T-cell (primary cell): ENCODE data around the gene SLC39A11. TPM values are rescaled to one million over a fixed set of nuclear protein-coding genes. Genes with fewer than 3 reads are reported as not detected.
"Not testable (repeated sequence)": the region's sequence is repeated elsewhere in the genome, so short reads cannot be mapped to it uniquely, and the experiment has no call there.

ENCODE experiments used
- ATAC-seq, 4 experiments: fragments of 200-7000 bp in 3 of 4; fragments of 150-1000 bp in 1 of 4; cut with Tn5 transposase; replicated peaks in 1 of 4; 1 replicate in 3 of 4; 2 replicates in 1 of 4; pipeline ENCODE4 v1.10.0; 2021; ENCODE audit warnings: moderate library complexity in 3 of 4, mild to moderate bottlenecking in 2 of 4, moderate number of reproducible peaks in 1 of 4
- CTCF ChIA-PET, 2 donors: fragments of 300-600 bp; sonication (Branson Sonifier 250); formaldehyde crosslinking; loops; one replicate each; lab custom pipeline; 2022; ENCODE audit warnings: antibody characterized with exemption in 2 of 2; lab: Charles Lee
- POLR2A ChIA-PET, 2 donors: fragments of 300-600 bp; sonication (Branson Sonifier 250); formaldehyde crosslinking; loops; one replicate each; lab custom pipeline; 2022; ENCODE audit warnings: antibody characterized with exemption in 2 of 2; lab: Charles Lee
- DNase-seq, 35 experiments: peaks; one replicate each; pipeline versions ENCODE4 v3.0.0 to v3.0.0-alpha.2; 2013 to 2023
- H3K27ac ChIP-seq: one replicate; pipeline ENCODE4 v1.5.1; 2013; ENCODE audit warnings: low read length
- H3K27me3 ChIP-seq, 2 experiments: replicated peaks in 1 of 2; 1 replicate in 1 of 2; 2 replicates in 1 of 2; pipeline versions ENCODE4 v1.6.1 to v1.7.0; 2013; ENCODE audit warnings: low read length in 1 of 2, mixed read lengths in 1 of 2; ENCODE audit not compliant: control insufficient read depth in 2 of 2, insufficient read depth in 2 of 2; ENCODE audit errors: extremely low read depth in 1 of 2
- H3K36me3 ChIP-seq, 2 donors: 1 replicate in 1 of 2; 2 replicates in 1 of 2; pipeline versions ENCODE4 v1.6.1 to v1.7.0; 2013; ENCODE audit warnings: low read length in 1 of 2; ENCODE audit not compliant: control insufficient read depth in 2 of 2, insufficient read depth in 1 of 2; ENCODE audit errors: extremely low read depth in 1 of 2
- H3K4me1 ChIP-seq, 2 experiments: 1 replicate in 1 of 2; 2 replicates in 1 of 2; pipeline versions ENCODE4 v1.6.1 to v1.7.0; 2013; ENCODE audit warnings: low read length in 2 of 2, mixed read lengths in 1 of 2; ENCODE audit not compliant: insufficient read depth in 2 of 2, control insufficient read depth in 1 of 2; ENCODE audit errors: extremely low read depth in 1 of 2
- H3K4me3 ChIP-seq, 2 donors: 1 replicate in 1 of 2; 2 replicates in 1 of 2; pipeline versions ENCODE4 v1.5.1 to v1.7.0; 2013; ENCODE audit warnings: mild to moderate bottlenecking in 2 of 2, low read length in 1 of 2, moderate library complexity in 1 of 2; ENCODE audit not compliant: control insufficient read depth in 1 of 2; ENCODE audit errors: extremely low read depth in 1 of 2
- H3K9me3 ChIP-seq: 2 replicates; pipeline ENCODE4 v1.7.0; 2013
- H3K27ac Mint-ChIP-seq, 2 donors: one replicate each; pipeline ENCODE4 v1.8.0; 2020 to 2021; ENCODE audit warnings: mild to moderate bottlenecking in 2 of 2, mixed read lengths in 2 of 2
- H3K27me3 Mint-ChIP-seq, 2 donors: one replicate each; pipeline ENCODE4 v1.8.0; 2021 to 2022; ENCODE audit warnings: mixed read lengths in 2 of 2
- H3K36me3 Mint-ChIP-seq: one replicate; pipeline ENCODE4 v1.8.0; 2021; ENCODE audit warnings: mixed read lengths
- H3K4me1 Mint-ChIP-seq, 3 donors: one replicate each; pipeline ENCODE4 v1.8.0; 2020 to 2022; ENCODE audit warnings: mixed read lengths in 3 of 3, mild to moderate bottlenecking in 1 of 3
- H3K4me3 Mint-ChIP-seq, 3 donors: one replicate each; pipeline ENCODE4 v1.8.0; 2020 to 2022; ENCODE audit warnings: mild to moderate bottlenecking in 3 of 3, mixed read lengths in 3 of 3, moderate library complexity in 3 of 3
- H3K9me3 Mint-ChIP-seq, 3 donors: one replicate each; pipeline ENCODE4 v1.8.0; 2020 to 2022; ENCODE audit warnings: mixed read lengths in 3 of 3
- WGBS: methylation state at CpG from one replicate; pipeline ENCODE4 v1.1.5; 2013; ENCODE audit warnings: missing lambda C conversion rate; ENCODE audit not compliant: insufficient coverage; 5-methylcytosine and 5-hydroxymethylcytosine counted together
- total RNA-seq, 35 experiments: library from RNA in 6 of 35; stranded (reverse) in 6 of 35; fragments of 120-200 nt in 1 of 35; gene quantifications; one replicate each; pipeline versions ENCODE4 v1.2.1 to v1.2.4 and lab custom pipeline; 2013 to 2026

The SLC39A11 gene
- total RNA-seq, 5 donors from 2014 or later (not counting 1 experiment from before 2014, with no cell fraction given) = 18.6 to 27.1 (median 23.4) TPM

DNA sequence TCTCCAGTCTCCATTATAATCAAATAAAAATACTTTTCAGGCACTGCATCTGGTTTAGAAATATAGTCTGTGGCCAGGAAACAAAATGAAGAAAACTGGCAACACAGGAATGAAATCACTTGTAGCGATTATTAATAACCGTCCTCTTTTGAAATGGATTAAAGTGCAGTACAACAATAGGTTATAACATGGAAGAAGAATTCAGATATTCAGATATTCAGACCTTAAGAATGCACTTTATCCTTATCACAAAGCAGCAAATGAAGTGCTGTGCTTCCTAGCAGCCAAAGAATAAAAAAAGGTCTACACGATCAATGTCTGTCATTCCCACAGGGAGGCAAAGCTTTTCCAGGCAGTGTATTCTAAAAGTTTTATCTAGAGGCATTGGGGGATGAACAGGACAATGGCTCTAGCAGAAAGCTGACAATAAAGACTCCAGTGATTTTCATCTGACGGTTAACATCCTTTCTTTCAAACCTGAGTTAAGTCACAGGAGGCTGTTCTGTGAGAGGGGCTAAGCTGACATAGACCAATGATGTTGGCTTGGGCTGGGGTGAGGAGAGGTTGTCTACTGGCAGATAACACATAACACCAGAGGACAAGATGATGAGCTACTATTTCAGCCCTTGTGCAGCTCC is 259.2 kb downstream of the SLC39A11 start:
- Mint-ChIP-seq H3K4me3 (no peak overlapping the region), H3K27ac (no peak overlapping the region), H3K4me1 (no peaks in the 10 kb centered on the region), H3K9me3 (no peaks in the 10 kb centered on the region), H3K27me3 (no peaks in the 10 kb centered on the region), H3K36me3 (peaks cover 64% of the 10 kb centered on the region)
- WGBS = 100% methylated on average over 1 of the region's 4 CpGs
- DNase-seq (no peak), ATAC-seq (no peak)
- H3K4me1 ChIP-seq = no peaks in the 10 kb centered on the region
- H3K27me3 ChIP-seq = no peaks in the 10 kb centered on the region
- ChIA-PET POLR2A (no interaction called here), CTCF (no interaction called here)
- H3K9me3 ChIP-seq = no peaks in the 10 kb centered on the region
- peaks cover 0 to 4% of the 10 kb centered on the region in 2 donors for H3K36me3 ChIP-seq
- no peak overlapping the region for H3K4me3 ChIP-seq
- H3K27ac ChIP-seq = no peak overlapping the region

DNA sequence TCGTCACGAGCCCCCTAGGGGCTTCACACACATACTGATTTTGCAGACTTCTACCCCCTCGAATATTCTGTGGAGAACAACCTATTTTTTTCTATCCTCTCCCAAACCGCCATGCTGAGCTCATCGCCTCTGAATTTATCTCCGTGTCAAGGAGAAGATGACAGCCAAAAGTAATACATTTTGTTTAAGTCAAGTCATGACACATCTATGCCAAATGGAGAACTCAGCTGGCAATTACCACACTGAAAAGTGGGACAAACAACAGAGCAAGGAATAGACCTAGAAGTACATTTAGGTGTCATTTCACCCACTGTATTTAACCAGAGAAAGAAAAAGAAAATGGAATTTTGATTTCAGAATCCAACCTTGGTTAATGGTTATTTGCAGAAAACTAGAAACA is 260.2 kb downstream of the SLC39A11 start:
- no peak overlapping the region for H3K27ac Mint-ChIP-seq
- Histone ChIP-seq H3K4me3 (no peak overlapping the region), H3K36me3 (peaks cover 0 to 4% of the 10 kb centered on the region in 2 donors), H3K27me3 (no peaks in the 10 kb centered on the region), H3K9me3 (no peaks in the 10 kb centered on the region), H3K27ac (no peak overlapping the region), H3K4me1 (no peaks in the 10 kb centered on the region)
- no peaks in the 10 kb centered on the region for H3K4me1 Mint-ChIP-seq
- no peak for ATAC-seq
- no peaks in the 10 kb centered on the region for H3K27me3 Mint-ChIP-seq
- DNase-seq = no peak
- no peak overlapping the region for H3K4me3 Mint-ChIP-seq
- H3K9me3 Mint-ChIP-seq = peaks cover 2 to 9% (median 3%) of the 10 kb centered on the region in 3 donors
- ChIA-PET POLR2A (no interaction called here), CTCF (no interaction called here)
- WGBS = 100% methylated on average over 4 of the region's 6 CpGs
- H3K36me3 Mint-ChIP-seq = peaks cover 68% of the 10 kb centered on the region

DNA sequence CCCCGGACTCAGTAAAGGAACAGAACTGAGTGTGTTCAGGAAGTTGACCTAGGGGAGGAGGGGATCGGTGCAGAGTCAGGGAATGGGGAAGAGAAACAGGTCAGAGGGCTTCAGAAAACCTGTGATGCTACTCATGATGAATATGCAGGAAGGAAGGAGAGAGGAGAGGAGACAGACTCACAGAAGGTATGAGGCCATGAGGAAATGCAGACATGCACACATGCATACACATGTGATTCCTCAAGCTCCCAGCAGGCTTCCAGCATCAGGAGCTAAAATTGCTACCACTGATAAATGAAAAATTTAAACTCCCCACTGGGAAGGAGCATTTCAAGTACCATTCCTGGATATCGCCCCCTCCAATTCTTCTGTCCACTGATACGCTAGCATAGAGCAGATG is 262.6 kb downstream of the SLC39A11 start:
- peaks cover 78% of the 10 kb centered on the region for H3K36me3 Mint-ChIP-seq
- CTCF ChIA-PET = no interaction called here

DNA sequence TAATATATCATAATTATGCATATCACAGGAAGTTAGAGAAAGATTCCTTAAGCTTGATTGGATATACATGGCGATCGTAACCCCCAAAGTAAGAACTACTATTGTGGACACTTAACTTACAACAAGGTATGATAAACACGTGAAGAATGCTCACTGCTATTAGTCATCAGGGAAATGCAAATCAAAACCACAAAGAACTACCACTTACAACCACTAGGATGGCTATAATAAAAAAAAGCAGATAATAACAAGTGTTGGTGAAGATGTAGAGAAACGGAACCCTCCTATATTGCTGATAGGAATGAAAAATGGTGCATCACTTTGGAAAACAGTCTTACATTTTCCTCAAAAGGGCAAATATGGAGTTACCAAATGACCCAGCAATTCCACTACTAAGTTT is 265.9 kb downstream of the SLC39A11 start:
- H3K9me3 Mint-ChIP-seq = peaks cover 21 to 29% (median 23%) of the 10 kb centered on the region in 3 donors
- no peak overlapping the region for H3K27ac ChIP-seq
- H3K27ac Mint-ChIP-seq = no peak overlapping the region
- no peaks in the 10 kb centered on the region for H3K4me1 Mint-ChIP-seq
- H3K27me3 Mint-ChIP-seq = no peaks in the 10 kb centered on the region
- no peaks in the 10 kb centered on the region for H3K9me3 ChIP-seq
- H3K36me3 Mint-ChIP-seq = peaks cover 83% of the 10 kb centered on the region
- no peaks in the 10 kb centered on the region for H3K4me1 ChIP-seq
- peaks cover 0 to 4% of the 10 kb centered on the region in 2 donors for H3K36me3 ChIP-seq
- H3K27me3 ChIP-seq = no peaks in the 10 kb centered on the region
- ATAC-seq (no peak), DNase-seq (no peak)
- CTCF ChIA-PET = no interaction called here
- no peak overlapping the region for H3K4me3 Mint-ChIP-seq
- POLR2A ChIA-PET = no interaction called here
- H3K4me3 ChIP-seq = no peak overlapping the region
- no CpG with 5 or more reads among the region's 4 CpGs for WGBS

More for the DNA sequence above, 262.6 kb downstream of the SLC39A11 start:
- Mint-ChIP-seq H3K4me3 (no peak overlapping the region), H3K27ac (no peak overlapping the region), H3K9me3 (peaks cover 15 to 23% (median 21%) of the 10 kb centered on the region in 3 donors), H3K4me1 (no peaks in the 10 kb centered on the region), H3K27me3 (no peaks in the 10 kb centered on the region)
- Histone ChIP-seq H3K9me3 (no peaks in the 10 kb centered on the region), H3K27me3 (no peaks in the 10 kb centered on the region), H3K4me1 (no peaks in the 10 kb centered on the region), H3K27ac (no peak overlapping the region), H3K36me3 (peaks cover 0 to 4% of the 10 kb centered on the region in 2 donors), H3K4me3 (no peak overlapping the region)
- POLR2A ChIA-PET = interaction anchor here in 1 of 2 donors (0.8 kb wide), 1 partner anchor 12 kb away, joined by 3 read pairs; no protein-coding TSS in a partner anchor
- 20% methylated on average over 1 of the region's 4 CpGs for WGBS
- DNase-seq = no peak
- ATAC-seq = no peak

DNA sequence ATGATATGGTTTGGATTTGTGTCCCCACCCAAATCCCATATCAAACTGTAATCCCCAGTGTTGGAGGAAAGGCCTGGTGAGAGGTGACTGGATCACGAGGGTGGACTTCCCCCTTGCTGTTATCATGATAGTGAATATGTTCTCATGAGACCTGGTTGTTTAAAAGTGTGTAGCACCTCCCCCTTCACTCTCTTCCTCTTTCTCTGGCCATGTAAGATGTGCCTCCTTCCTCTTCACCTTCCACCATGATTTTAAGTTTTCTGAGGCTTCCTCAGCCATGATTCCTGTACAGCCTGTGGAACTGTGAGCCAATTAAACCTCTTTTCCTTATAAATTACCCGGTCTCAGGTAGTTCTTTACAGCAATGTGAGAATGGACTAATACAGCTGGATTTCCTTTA is 266.4 kb downstream of the SLC39A11 start:
- peaks cover 21 to 29% (median 23%) of the 10 kb centered on the region in 3 donors for H3K9me3 Mint-ChIP-seq
- POLR2A ChIA-PET, CTCF ChIA-PET, H3K27me3 Mint-ChIP-seq, H3K9me3 ChIP-seq, H3K27ac ChIP-seq, H3K4me1 ChIP-seq, H3K27me3 ChIP-seq, H3K27ac Mint-ChIP-seq, H3K4me3 ChIP-seq, H3K4me3 Mint-ChIP-seq, DNase-seq, H3K36me3 ChIP-seq, H3K4me1 Mint-ChIP-seq, ATAC-seq: not testable (repeated sequence)
- peaks cover 81% of the 10 kb centered on the region for H3K36me3 Mint-ChIP-seq
- WGBS = no CpG with 5 or more reads among the region's 2 CpGs

DNA sequence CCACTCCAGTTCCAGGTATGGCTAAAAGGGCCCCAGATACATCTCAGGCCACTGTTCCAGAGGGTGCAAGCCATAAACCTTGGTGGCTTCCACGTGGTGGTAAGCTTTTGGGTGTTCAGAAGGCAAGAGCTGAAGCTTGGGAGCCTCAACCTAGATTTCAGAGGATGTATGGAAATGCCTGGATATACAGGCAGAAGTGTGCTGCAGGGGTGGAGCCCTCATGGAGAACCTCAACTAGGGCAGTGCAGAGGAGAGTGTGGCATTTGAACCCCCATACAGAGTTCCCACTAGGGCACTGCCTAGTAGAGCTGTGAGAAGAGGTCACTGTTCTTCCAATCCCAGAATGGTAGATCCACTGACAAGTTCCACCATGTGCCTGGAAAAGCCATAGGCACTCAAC is 267.3 kb downstream of the SLC39A11 start:
- POLR2A ChIA-PET = interaction anchor here in 1 of 2 donors (0.6 kb wide), 1 partner anchor 146 kb away, joined by 3 read pairs; no protein-coding TSS in a partner anchor
- Histone ChIP-seq H3K27ac (no peak overlapping the region), H3K9me3 (no peaks in the 10 kb centered on the region), H3K36me3 (peaks cover 0 to 4% of the 10 kb centered on the region in 2 donors), H3K4me3 (no peak overlapping the region), H3K4me1 (no peaks in the 10 kb centered on the region), H3K27me3 (no peaks in the 10 kb centered on the region)
- ATAC-seq (no peak), DNase-seq (no peak)
- Mint-ChIP-seq H3K36me3 (peaks cover 81% of the 10 kb centered on the region), H3K27me3 (no peaks in the 10 kb centered on the region), H3K9me3 (peaks cover 21 to 29% (median 23%) of the 10 kb centered on the region in 3 donors), H3K27ac (no peak overlapping the region), H3K4me3 (no peak overlapping the region), H3K4me1 (no peaks in the 10 kb centered on the region)
- CTCF ChIA-PET = interaction anchor here in 1 of 2 donors (0.6 kb wide), 1 partner anchor 44 kb away, joined by 5 read pairs; no protein-coding TSS in a partner anchor
- 57% methylated on average over 1 of the region's 1 CpG for WGBS
